ENCODE data around the gene PTPRD. TPM values are rescaled to one million over a fixed set of nuclear protein-coding genes. Genes with fewer than 3 reads are reported as not detected.

Gene PTPRD
- total and polyA plus RNA-seq, 9 of the 15 experiments (the other 6 are each of a cell fraction or from before 2014, with no cell fraction given): 0.11 TPM; not detected in 8

- no peak for TF ChIP-seq GTF2A2 (tag; IDR thresholded peaks at IDR 0.05)
Observed at GRCh38 chr9:8287970-8288369, 2324.8 kb downstream of the PTPRD start (continued).

- Histone ChIP-seq H3K79me2 (ENCODE audit: control insufficient read depth, insufficient read depth, low read length) (no peaks in the 10 kb centered on the region), H2AFZ (ENCODE audit: low read depth, low read length) (no peak overlapping the region), H3K36me3 (ENCODE audit: control insufficient read depth, insufficient read depth, low read length) (no peaks in the 10 kb centered on the region), H3K27ac (ENCODE audit: extremely low read depth, low read depth, low read length) (no peak overlapping the region), H3K9me1 (ENCODE audit: control insufficient read depth, insufficient read depth, low read length) (no peaks in the 10 kb centered on the region), H3K9ac (ENCODE audit: insufficient read depth in 1 of 2, low read depth in 2 of 2, low read length in 2 of 2) (no peak overlapping the region), H4K20me1 (replicated peaks; ENCODE audit: control insufficient read depth, insufficient read depth, low read length) (no peaks in the 10 kb centered on the region), H3K9me3 (replicated peaks; ENCODE audit: control insufficient read depth, insufficient read depth, low read depth, low read length) (no peaks in the 10 kb centered on the region), H3K4me3 (no peak overlapping the region), H3K27me3 (ENCODE audit: control insufficient read depth in 2 of 2, insufficient read depth in 2 of 2, low read length in 2 of 2) (no peaks in the 10 kb centered on the region), H3K4me2 (ENCODE audit: insufficient read depth, low read length) (no peak overlapping the region), H3K4me1 (replicated peaks in 1 of 2; ENCODE audit: control insufficient read depth in 2 of 2, insufficient read depth in 2 of 2, low read length in 2 of 2) (no peaks in the 10 kb centered on the region)
- POLR2A ChIA-PET: no interaction called here
- DNase-seq (ENCODE audit: extremely low read depth in 1 of 4, low spot score in 3 of 4) (no peak), FAIRE-seq (no peak), ATAC-seq (no peak)
- CTCF ChIA-PET (ENCODE audit: low intra/inter-chr PET ratio): no interaction called here
- no TSS peak for BruUV-seq (replicated peaks)
- intact Hi-C loops (cut with micrococcal nuclease): no loop called here
- 0% methylated on average over 2 of the region's 2 CpGs for WGBS (ENCODE audit: insufficient coverage, low coverage, missing lambda C conversion rate)
- in situ Hi-C loops (cut with MboI): no loop called here
- TF ChIP-seq TSHZ1 (CRISPR knock-in tag; IDR thresholded peaks at IDR 0.05) (no peak), TEAD2 (tag; IDR thresholded peaks at IDR 0.05) (no peak), ZNF512 (tag; IDR thresholded peaks at IDR 0.05) (no peak), PCBP1 (IDR thresholded peaks at IDR 0.05; ENCODE audit: low read depth, low read length, poor library complexity, severe bottlenecking) (no peak), SP2 (IDR thresholded peaks at IDR 0.05; ENCODE audit: extremely low read depth, low read depth, low read length, poor library complexity, severe bottlenecking) (no peak), NFXL1 (CRISPR knock-in tag; IDR thresholded peaks at IDR 0.05) (no peak), KDM1A (IDR thresholded peaks at IDR 0.05) (no peak)
Observed at GRCh38 chr9:8287501-8287900, 2325.3 kb downstream of the PTPRD start.
